Mucosa of descending colon (tissue), 3 donors: Measurements from ENCODE around the gene ZACN. TPM values are rescaled to one million over a fixed set of nuclear protein-coding genes. Genes with fewer than 3 reads are reported as not detected.

Experiments used
- ATAC-seq: fragments of 200-7000 bp; cut with Tn5 transposase; one replicate; pipeline ENCODE4 v1.9.1; 2020; ENCODE audit warnings: mild to moderate bottlenecking, moderate library complexity
- DNase-seq, 3 donors: peaks; one replicate each; pipeline ENCODE4 v3.0.0-alpha.2; 2020
- H3K36me3 ChIP-seq: fragments of 200-600 bp; one replicate; pipeline ENCODE4 v1.8.0; 2021; ENCODE audit warnings: low read depth, mild to moderate bottlenecking
- H3K4me1 ChIP-seq: fragments of 200-600 bp; one replicate; pipeline ENCODE4 v1.8.0; 2021; ENCODE audit warnings: low read depth, mild to moderate bottlenecking
- H3K4me3 ChIP-seq: fragments of 200-600 bp; one replicate; pipeline ENCODE4 v1.8.0; 2021; ENCODE audit warnings: mild to moderate bottlenecking
- H3K9me3 ChIP-seq: fragments of 200-600 bp; one replicate; pipeline ENCODE4 v1.8.0; 2021; ENCODE audit warnings: mild to moderate bottlenecking
- CTCF ChIP-seq: fragments of 200-600 bp; IDR thresholded peaks from one replicate; pipeline ENCODE4 v1.8.0; 2022; ENCODE audit warnings: antibody characterized with exemption, mild to moderate bottlenecking
- intact Hi-C, 2 donors: fragments of 100-400 bp; cut with DNase I in 1 of 2; cut with micrococcal nuclease in 1 of 2; formaldehyde crosslinking; loops; one replicate each; pipeline versions ENCODE4 v1.11.0 to v1.11.1; 2022; cut with DNase I, micrococcal nuclease
- total RNA-seq, 3 donors: library from RNA; stranded (reverse); fragmentation: NEBNext Ultra II Directional in 2 of 3; extraction: Animal tissue kit (Norgen Biotek cat#: 25700) in 2 of 3; gene quantifications; one replicate each; pipeline versions ENCODE4 v1.2.1 to v1.2.4, GENCODE V29; 2021 to 2023
- donor health status: DM: no; HTN: no; CAD: no; lungs with moderate emphysema.
- donor health status: DM: no; HTN: no; CAD: no.
- donor health status: DM: no; HTN: yes; CAD: no.

Gene ZACN
- total RNA-seq, 3 donors from 2014 or later = 1.4 TPM; not detected in 2

- no peak for TF ChIP-seq CTCF
- Histone ChIP-seq H3K4me1 (peaks cover 7% of the 10 kb centered on the region), H3K9me3 (no peaks in the 10 kb centered on the region), H3K36me3 (no peaks in the 10 kb centered on the region), H3K4me3 (no peak overlapping the region)
- intact Hi-C loops = no loop called here
- ATAC-seq (no peak), DNase-seq (no peak)
Observed at GRCh38 chr17:76107509-76107908, 28.5 kb downstream of the ZACN start.

- H3K4me1 ChIP-seq = no peaks in the 10 kb centered on the region
- intact Hi-C loops = no loop called here
- DNase-seq (no peak), ATAC-seq (no peak)
- no peaks in the 10 kb centered on the region for H3K9me3 ChIP-seq
- no peak overlapping the region for H3K4me3 ChIP-seq
- no peak for TF ChIP-seq CTCF
- H3K36me3 ChIP-seq = no peaks in the 10 kb centered on the region
Observed at GRCh38 chr17:76111956-76112355, 33.0 kb downstream of the ZACN start.

GRCh38 chr17:76115138-76115754, 36.3 kb downstream of the ZACN start:
- intact Hi-C loops = no loop called here
- DNase-seq = no peak
- H3K4me1 ChIP-seq = no peaks in the 10 kb centered on the region

GRCh38 chr17:76119409-76120371, 40.7 kb downstream of the ZACN start:
- H3K9me3 ChIP-seq = no peaks in the 10 kb centered on the region
- no peak overlapping the region for H3K4me3 ChIP-seq
- intact Hi-C loops = loop anchor here (5.0 to 10.0 kb wide), 4 partner anchors 63 to 178 kb away; no protein-coding TSS in a partner anchor
- DNase-seq (no peak), ATAC-seq (no peak)
- no peak for TF ChIP-seq CTCF
- no peaks in the 10 kb centered on the region for H3K36me3 ChIP-seq
- H3K4me1 ChIP-seq = no peaks in the 10 kb centered on the region

More at GRCh38 chr17:76115138-76115754, 36.3 kb downstream of the ZACN start:
- TF ChIP-seq CTCF = no peak
- no peak overlapping the region for H3K4me3 ChIP-seq
- H3K9me3 ChIP-seq = no peaks in the 10 kb centered on the region
- no peaks in the 10 kb centered on the region for H3K36me3 ChIP-seq
- ATAC-seq = no peak

- intact Hi-C loops = loop anchor here (5.0 to 10.0 kb wide), 4 partner anchors 62 to 177 kb away; no protein-coding TSS in a partner anchor
- no peak for DNase-seq
Observed at GRCh38 chr17:76120658-76121008, 41.7 kb downstream of the ZACN start.

More at GRCh38 chr17:76120658-76121008, 41.7 kb downstream of the ZACN start:
- H3K9me3 ChIP-seq = no peaks in the 10 kb centered on the region
- TF ChIP-seq CTCF = no peak
- no peaks in the 10 kb centered on the region for H3K4me1 ChIP-seq
- no peaks in the 10 kb centered on the region for H3K36me3 ChIP-seq
- ATAC-seq = no peak
- no peak overlapping the region for H3K4me3 ChIP-seq
